ENCODE results near the gene HACD4. TPM values are rescaled to one million over a fixed set of nuclear protein-coding genes. Genes with fewer than 3 reads are reported as not detected.

Gene HACD4
- total and polyA plus RNA-seq, 2 donors (not counting 3 experiments of a cell fraction or from before 2014, with no cell fraction given), result 1.3 to 1.4 TPM

- Histone ChIP-seq H3K4me1 (ENCODE audit: control insufficient read depth, extremely low read depth, insufficient read depth, low read length) (peaks cover 14% of the 10 kb centered on the region), H3K27ac (ENCODE audit: insufficient read depth, low read depth, low read length) (no peak overlapping the region), H4K20me1 (replicated peaks; ENCODE audit: control insufficient read depth, extremely low read depth, insufficient read depth, low read length) (no peaks in the 10 kb centered on the region), H3K4me3 (replicated peaks in 1 of 3; ENCODE audit: insufficient read depth in 1 of 3, low read depth in 1 of 3, low read length in 3 of 3) (no peak overlapping the region), H3K27me3 (ENCODE audit: control insufficient read depth in 2 of 2, insufficient read depth in 2 of 2, low read length in 2 of 2) (peaks cover 0 to 4% of the 10 kb centered on the region in 2 experiments), H2AFZ (ENCODE audit: low read depth, low read length) (no peak overlapping the region), H3K9ac (replicated peaks; ENCODE audit: extremely low read depth, insufficient read depth, low read length) (no peak overlapping the region), H3K36me3 (ENCODE audit: control insufficient read depth in 2 of 2, extremely low read depth in 1 of 2, insufficient read depth in 2 of 2, low read length in 2 of 2) (no peaks in the 10 kb centered on the region), H3K9me3 (replicated peaks; ENCODE audit: control insufficient read depth, insufficient read depth, low read length) (no peaks in the 10 kb centered on the region), H3K9me1 (replicated peaks; ENCODE audit: control insufficient read depth, extremely low read depth, insufficient read depth, low read length) (no peaks in the 10 kb centered on the region), H3K79me2 (ENCODE audit: control insufficient read depth, insufficient read depth, low read length) (no peaks in the 10 kb centered on the region), H3K4me2 (ENCODE audit: insufficient read depth, low read length) (peak overlapping the region; percentile 17)
- CTCF ChIA-PET, result interaction anchor here (1.2 to 1.8 kb wide), 8 partner anchors 8 to 54 kb away, joined by 3 to 14 read pairs (median 5); no protein-coding TSS in a partner anchor
- POLR2A ChIA-PET, result no interaction called here
- TF ChIP-seq, protein P1, sequence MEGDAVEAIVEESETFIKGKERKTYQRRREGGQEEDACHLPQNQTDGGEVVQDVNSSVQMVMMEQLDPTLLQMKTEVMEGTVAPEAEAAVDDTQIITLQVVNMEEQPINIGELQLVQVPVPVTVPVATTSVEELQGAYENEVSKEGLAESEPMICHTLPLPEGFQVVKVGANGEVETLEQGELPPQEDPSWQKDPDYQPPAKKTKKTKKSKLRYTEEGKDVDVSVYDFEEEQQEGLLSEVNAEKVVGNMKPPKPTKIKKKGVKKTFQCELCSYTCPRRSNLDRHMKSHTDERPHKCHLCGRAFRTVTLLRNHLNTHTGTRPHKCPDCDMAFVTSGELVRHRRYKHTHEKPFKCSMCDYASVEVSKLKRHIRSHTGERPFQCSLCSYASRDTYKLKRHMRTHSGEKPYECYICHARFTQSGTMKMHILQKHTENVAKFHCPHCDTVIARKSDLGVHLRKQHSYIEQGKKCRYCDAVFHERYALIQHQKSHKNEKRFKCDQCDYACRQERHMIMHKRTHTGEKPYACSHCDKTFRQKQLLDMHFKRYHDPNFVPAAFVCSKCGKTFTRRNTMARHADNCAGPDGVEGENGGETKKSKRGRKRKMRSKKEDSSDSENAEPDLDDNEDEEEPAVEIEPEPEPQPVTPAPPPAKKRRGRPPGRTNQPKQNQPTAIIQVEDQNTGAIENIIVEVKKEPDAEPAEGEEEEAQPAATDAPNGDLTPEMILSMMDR (IDR thresholded peaks at IDR 0.05; ENCODE audit: extremely low read depth in 1 of 2, insufficient read depth in 1 of 2, low read depth in 1 of 2, low read length in 2 of 2), result no peak
- TF ChIP-seq JUN (IDR thresholded peaks at IDR 0.05; ENCODE audit: borderline replicate concordance, insufficient read depth, insufficient read length, low read depth), result no peak
- TF ChIP-seq POLR2AphosphoS5 (IDR thresholded peaks at IDR 0.05; ENCODE audit: insufficient read depth, low read depth, low read length), result no peak
- TF ChIP-seq GATA2 (IDR thresholded peaks at IDR 0.05; ENCODE audit: insufficient read depth, insufficient read length, low read depth, low read length), result no peak
- TF ChIP-seq MYC (IDR thresholded peaks at IDR 0.05; ENCODE audit: low read depth, low read length), result no peak
- no peak for TF ChIP-seq FOS (IDR thresholded peaks at IDR 0.05; ENCODE audit: borderline replicate concordance, insufficient read depth, low read length)
- TF ChIP-seq EZH2 (IDR thresholded peaks at IDR 0.05; ENCODE audit: borderline replicate concordance, low read depth, low read length, severe bottlenecking), result no peak
- TF ChIP-seq, protein P2, sequence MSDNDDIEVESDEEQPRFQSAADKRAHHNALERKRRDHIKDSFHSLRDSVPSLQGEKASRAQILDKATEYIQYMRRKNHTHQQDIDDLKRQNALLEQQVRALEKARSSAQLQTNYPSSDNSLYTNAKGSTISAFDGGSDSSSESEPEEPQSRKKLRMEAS (IDR thresholded peaks at IDR 0.05; ENCODE audit: insufficient read depth, insufficient read length), result no peak
- no peak for TF ChIP-seq POLR2A (IDR thresholded peaks at IDR 0.05; ENCODE audit: low read depth, low read length)
- FAIRE-seq, result no peak
- no TSS peak for BruUV-seq (replicated peaks)
- intact Hi-C loops (cut with micrococcal nuclease), result no loop called here
- dilution Hi-C loops (cut with MboI; ENCODE audit: extremely low pct_ligation_motif_present, low sequenced_read_pairs), result no loop called here
- no peak for DNase-seq (ENCODE audit: low read depth, low spot score)
Measured at GRCh38 chr9:21070906-21071305, 39.5 kb upstream of the HACD4 start.
